Measurements from ENCODE around the gene EFNB1.

Gene EFNB1

GRCh38 chrX:68827848-68828624 is 785 bp upstream of the EFNB1 start:
- DNase-seq = peak; percentile 67 to 74

DNA sequence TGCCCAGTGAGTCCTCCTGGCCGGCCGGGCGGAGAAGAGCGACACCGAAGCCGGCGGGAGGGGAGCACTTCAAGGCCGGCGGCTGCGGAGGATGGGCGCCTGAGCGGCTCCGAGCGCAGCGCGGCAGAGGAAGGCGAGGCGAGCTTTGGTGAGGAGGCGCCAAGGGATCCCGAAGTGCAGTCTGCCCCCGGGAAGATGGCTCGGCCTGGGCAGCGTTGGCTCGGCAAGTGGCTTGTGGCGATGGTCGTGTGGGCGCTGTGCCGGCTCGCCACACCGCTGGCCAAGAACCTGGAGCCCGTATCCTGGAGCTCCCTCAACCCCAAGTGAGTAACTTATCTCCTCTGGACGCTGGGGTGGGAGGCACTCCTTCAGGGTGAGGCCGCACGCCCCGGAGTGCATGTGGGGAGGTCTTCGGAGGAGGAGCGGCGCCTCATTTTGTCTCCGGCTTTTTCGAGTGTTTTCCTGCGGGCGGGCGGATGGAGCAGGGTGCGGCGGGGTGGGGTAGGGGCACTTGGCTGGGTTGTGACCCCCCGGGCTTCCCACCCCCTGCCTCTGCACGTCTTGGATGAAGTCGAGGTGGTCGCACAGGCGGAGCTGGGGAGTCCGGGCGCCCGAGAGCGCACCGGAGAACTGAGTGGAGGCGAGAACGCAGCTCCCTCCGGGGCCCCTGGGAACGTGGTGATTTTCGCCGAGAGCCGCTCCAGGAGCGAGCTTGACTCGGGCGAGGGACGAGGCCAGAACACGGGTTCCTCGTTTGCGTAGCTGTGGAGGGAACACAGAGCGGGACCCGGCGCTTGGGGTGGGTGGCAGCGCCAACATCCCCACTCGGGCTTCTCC is 979 bp downstream of the EFNB1 start:
- no peak for DNase-seq

DNA sequence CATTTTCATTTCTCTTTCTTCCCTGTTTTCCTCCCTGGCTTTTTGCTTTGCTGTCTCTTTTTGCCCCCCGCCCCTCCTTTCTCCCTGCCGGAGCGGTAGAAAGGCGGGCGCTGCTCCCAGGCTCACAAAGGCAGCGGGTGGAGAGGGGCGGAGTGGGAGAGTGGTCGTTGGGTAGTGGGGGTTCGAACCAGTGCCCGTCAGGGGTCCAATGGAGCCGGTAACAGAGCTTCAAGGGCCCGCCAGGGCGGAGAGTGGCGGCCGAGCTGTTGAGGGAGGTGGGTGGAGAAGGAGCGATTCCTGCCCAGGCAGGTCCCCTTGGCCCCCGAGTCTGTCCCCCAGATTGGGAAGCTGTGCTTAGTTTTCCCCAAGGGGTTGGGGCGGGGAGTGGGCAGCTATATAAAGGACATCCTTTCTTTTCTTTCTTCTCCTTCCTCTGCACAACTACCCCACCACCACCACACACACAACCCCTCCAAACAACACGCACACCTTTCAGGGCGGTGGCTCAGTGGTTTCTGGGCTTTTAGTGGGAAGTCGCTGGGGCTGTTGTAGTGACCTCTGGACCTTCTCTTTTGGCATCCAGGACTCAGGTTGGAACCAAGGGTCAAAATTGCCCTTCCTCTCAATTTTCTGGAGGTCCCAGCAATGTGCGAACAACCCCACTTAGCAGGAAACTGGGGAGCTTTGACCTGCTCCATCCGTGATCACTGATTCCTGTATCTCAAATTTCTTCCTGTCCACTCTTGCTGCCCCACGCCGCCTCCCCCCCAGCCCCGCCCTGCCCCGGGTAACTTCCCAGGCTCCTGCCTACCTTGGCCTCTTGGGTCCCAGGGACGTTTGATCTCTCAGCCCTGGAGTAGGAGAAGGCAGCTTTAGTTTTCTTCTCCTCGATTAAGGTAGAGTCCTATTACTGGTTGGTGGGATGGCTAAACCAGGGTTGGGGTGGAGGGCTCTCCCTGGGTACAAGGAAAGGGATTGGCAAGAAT is 1.9 kb downstream of the EFNB1 start:
- no peak for DNase-seq

- DNase-seq = no peak
Observed at GRCh38 chrX:68831405-68832100, 2.7 kb downstream of the EFNB1 start.

DNA sequence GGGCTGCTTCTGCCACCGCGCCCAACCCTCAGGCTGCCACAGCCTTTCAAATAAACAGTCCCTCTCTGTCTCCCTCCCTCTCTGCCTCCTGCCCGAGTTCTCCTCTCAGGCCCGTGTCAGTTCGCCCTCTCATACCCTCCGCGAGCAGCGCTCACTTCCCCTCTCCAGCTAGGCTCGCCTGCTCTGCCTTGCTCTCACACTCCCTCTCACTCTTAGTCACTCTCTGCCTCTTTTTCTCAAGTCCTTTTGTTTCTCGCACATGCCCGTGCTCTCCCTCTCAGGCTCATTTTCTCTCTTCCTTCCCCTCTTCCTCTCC is 3.2 kb downstream of the EFNB1 start:
- no peak for DNase-seq

DNA sequence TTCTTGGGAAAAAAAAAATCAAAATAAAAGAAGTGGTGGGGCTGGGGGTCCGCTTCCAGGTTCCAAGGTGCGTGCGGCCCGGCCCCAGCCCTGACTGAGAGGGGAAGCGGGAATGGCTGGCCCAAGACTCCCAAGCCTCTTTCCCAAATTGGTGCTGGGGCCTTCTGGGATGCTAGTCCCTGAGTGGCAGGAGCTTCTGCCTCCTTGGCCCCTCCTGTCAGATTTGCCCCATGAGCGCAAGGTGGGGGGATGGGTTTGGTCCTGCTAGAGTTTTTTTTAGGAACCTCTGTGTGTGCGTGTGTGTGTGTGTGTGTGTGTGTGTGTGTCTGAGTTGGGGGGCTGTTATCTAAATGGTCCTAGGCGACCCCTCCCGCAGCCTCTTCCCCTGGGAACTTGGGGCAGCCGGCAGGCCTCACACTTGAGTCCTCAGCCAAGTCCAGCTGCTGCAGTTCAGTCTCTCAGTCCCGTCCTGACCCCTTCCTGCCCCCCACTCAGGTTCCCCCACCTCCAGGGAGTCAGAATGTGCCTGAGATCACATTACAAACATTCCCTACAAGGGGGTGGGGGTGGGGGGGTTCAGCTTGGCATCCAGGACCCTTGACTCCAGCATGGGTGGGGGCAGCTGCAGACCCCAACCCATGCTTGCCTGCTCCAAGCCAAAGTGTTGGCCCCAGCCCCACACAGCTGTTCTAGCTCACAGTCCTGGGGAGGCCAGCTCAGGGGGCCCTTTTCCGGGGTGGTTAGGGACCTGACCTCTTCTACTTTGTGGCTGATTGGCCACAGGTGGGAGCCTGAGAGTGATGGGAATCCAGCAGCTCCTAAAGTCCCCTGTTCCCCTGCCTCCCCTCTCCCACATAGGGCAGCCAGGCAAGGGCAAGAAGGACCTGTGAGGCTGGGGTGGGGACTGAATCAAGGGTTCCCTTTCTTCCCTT is 4.0 kb downstream of the EFNB1 start:
- DNase-seq = no peak

DNA sequence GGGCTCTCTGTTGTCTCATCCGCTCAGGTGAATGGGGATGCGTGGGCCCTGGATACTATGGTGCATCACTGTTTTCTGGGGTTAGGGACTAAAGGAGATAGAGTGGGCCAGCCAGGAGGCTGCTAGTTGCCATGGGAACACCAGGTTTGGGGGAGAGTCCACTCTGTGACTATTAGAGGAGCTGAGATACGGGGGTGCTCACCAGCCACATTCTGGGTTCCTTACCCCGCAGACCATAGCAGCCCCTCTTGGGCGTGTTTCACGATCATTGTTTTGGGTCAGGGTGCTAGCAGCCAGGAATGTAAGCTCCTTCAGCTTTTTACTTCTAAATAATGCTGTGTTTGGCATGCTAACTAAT is 4.6 kb downstream of the EFNB1 start:
- no peak for DNase-seq

- DNase-seq = no peak
Observed at GRCh38 chrX:68833855-68834331, 5.1 kb downstream of the EFNB1 start.

DNA sequence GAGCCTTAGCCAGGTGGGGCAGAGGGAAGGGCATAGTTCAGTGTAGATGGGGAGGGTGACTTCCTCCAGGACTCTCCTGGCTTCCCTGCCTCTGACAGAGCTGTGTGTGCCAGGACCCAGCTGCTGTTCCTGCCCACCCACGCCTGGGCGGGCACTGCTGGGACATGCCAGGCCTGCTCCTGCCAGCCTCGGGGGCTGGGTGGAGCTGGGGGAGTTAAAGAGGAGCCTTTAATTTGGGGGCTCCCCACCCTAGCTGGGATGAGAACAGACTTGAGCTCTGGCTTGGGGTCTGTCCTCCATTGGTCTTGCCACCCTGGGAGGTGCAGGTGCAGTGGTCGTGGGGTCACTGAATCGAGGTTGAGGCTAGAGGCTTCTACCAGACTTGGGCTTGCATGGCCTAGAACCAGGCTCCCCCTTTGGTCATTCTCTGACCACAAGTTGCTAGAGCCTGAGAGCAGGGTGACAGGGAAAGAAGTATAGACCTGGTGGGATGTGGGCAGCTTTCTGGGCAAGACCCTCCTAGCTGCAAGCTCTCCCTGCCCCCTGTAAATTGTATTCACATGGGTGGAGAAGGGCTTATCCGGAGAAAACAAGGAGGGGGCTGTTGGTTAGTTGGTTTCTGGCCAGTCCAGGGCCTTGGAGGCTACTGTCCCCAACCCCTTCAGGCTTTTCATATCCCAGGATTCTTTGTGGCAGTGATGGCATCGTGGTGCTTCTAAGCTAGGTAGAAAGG is 5.7 kb downstream of the EFNB1 start:
- DNase-seq = no peak

- DNase-seq = no peak
Observed at GRCh38 chrX:68835104-68835442, 6.3 kb downstream of the EFNB1 start.

GRCh38 chrX:68835468-68835867 is 6.6 kb downstream of the EFNB1 start:
- no peak for DNase-seq

DNA sequence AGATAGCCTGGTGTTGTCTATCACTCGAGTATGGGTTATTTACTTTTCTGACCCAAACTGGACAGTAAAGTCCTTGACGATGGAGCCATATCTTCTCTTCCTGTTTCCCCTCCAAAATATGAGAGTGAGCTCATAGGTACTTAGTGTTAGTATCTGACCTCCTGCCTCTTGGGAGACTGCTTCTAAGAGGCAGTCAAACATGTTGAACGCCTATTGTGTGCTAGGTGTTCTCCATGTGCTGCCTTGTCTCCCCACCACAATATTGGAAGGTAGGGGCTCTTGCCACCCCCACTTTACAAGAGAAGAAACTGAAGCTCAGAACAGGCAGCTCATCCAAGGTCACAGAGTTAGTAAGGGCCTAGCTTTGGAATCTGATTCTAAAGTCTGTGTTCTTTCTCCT is 8.3 kb downstream of the EFNB1 start:
- no peak for DNase-seq

DNA sequence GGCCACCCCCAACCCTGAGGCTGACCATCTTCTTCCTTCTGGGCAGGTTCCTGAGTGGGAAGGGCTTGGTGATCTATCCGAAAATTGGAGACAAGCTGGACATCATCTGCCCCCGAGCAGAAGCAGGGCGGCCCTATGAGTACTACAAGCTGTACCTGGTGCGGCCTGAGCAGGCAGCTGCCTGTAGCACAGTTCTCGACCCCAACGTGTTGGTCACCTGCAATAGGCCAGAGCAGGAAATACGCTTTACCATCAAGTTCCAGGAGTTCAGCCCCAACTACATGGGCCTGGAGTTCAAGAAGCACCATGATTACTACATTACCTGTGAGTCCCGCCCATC is 9.7 kb downstream of the EFNB1 start:
- no peak for DNase-seq

- no peak for DNase-seq
Observed at GRCh38 chrX:68839771-68840170, 10.9 kb downstream of the EFNB1 start.

- no peak for DNase-seq
Observed at GRCh38 chrX:68840256-68840655, 11.4 kb downstream of the EFNB1 start.

- no peak for DNase-seq
Observed at GRCh38 chrX:68841251-68842049, 12.6 kb downstream of the EFNB1 start.

DNA sequence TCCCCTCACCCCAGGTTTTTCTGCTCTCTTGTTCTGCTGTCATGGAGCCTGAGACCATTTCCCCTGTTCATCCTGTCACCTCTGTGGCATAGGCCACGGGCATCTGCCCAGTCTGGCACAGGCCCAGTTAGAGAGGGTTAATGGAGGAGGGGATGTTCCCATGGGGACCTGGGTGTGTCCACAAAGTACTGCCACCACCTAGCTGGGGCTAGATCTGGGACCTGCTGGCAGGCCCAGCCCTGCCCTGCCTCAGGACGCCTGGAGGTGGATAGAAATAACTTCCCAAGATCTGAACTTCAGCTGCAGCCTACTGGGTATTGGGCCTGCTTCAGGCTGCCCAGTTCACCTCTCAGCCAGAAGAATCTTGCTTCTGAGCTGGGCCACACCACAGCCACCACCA is 13.5 kb downstream of the EFNB1 start:
- no peak for DNase-seq

GRCh38 chrX:68842781-68843581 is 14.2 kb downstream of the EFNB1 start:
- DNase-seq = no peak

DNA sequence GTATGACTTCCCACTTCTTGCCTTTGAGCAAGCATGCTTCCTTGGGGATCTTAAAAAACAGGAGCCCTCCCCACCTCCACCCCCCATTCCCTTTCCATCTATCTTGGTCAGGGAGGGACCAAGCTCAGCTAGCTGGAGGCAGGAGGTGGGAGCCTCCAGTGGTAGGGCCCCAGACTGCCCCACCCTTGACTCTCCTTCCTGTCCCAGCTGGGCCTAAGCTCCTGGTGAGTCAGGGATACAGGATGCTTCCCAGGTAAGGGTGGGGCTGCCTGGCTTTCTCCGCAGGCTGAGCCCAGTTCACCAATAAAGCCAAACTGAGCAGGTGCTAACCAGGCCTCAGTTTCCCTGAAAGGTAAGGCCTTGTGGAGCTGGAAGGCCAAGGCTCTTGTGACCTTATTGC is 15.2 kb downstream of the EFNB1 start:
- no peak for DNase-seq
